RWPE1 (cell line): ENCODE measurements around the gene VAV1.

ENCODE experiments used
- CTCF ChIA-PET: fragments of 350-600 bp; sonication (Branson Sonifier 250); formaldehyde crosslinking; extraction: SDS; loops from one replicate; lab custom pipeline; 2021; lab: Yijun Ruan, JAX
- POLR2A ChIA-PET: fragments of 400-600 bp; formaldehyde crosslinking; extraction: SDS; loops from one replicate; lab custom pipeline; 2020; ENCODE audit warnings: antibody characterized with exemption; ENCODE audit not compliant: low non-redundant PET; lab: Yijun Ruan, JAX
- DNase-seq: peaks from one replicate; pipeline ENCODE4 v3.0.0; 2012; ENCODE audit warnings: low spot score
- H3K27ac ChIP-seq: fragments of 450-650 bp; 2 replicates; pipeline ENCODE4 v1.5.1; 2017
- CTCF ChIP-seq: fragments of 450-650 bp; conservative IDR thresholded peaks from 2 replicates; pipeline ENCODE4 v1.5.1; 2017; ENCODE audit warnings: low read depth, mild to moderate bottlenecking

The VAV1 gene

GRCh38 chr19:6886277-6886897 lies 113.9 kb downstream of the VAV1 start:
- DNase-seq, result no peak
- ChIA-PET POLR2A (no interaction called here), CTCF (no interaction called here)
- TF ChIP-seq CTCF, result no peak
- no peak overlapping the region for H3K27ac ChIP-seq

- ChIA-PET CTCF (no interaction called here), POLR2A (no interaction called here)
- H3K27ac ChIP-seq, result no peak within 1 kb of the TSS
- no peak for DNase-seq
- no peak for TF ChIP-seq CTCF
Measured at GRCh38 chr19:6887316-6887715, 114.8 kb downstream of the VAV1 start, which contains the start of gene ADGRE1. TSS of gene ADGRE1 (plus strand) at chr19:6887579. CDS start at chr19:6887609, 30 bp downstream.

DNA sequence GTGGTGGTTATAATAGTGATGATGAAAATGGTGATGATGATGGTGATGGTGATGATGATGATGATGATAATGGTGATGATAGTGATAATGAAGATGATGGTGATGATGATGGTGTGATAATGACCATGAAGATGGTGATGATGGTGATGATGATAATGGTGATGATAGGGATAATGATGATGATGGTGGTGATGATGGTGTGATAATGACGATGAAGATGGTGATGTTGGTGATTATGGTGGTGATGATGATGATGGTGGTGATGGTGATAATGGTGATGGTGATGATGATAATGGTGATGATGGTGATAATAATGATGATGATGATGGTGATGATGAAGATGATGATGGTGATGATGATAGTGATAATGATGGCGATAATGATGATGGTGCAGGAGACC lies 116.5 kb downstream of the VAV1 start:
- POLR2A ChIA-PET, result interaction anchor here (0.6 kb wide), 1 partner anchor 985 kb away, joined by 3 read pairs; no protein-coding TSS in a partner anchor
- TF ChIP-seq CTCF, result no peak
- no peak overlapping the region for H3K27ac ChIP-seq
- DNase-seq, result no peak
- CTCF ChIA-PET, result interaction anchor here (0.6 kb wide), 1 partner anchor 8 kb away, joined by 3 read pairs; no protein-coding TSS in a partner anchor

DNA sequence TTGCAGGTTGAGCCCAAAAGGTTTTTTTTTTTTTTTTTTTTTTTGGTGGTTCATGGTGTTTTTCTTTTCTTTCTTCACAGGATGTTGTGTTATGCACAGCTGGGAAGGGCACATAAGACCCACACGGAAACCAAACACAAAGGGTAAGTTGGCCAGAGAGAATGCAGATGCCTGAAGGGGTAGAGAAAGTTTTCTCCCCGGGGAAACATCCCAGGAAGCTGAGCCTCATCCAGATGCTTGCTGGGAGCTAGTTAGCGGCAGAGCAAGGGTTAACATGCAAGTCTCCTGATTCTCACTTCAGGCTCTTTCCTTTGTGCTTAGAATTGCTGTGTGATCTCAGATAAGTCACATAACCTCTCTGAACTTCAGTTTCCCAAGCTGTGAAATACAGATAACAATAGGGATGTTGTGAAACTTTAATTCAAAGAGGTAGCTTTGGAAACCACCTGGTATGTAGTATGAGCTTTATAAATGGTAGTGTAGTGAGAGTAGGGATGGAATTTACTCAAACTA lies 117.9 kb downstream of the VAV1 start:
- ChIA-PET CTCF (no interaction called here), POLR2A (no interaction called here)
- no peak overlapping the region for H3K27ac ChIP-seq
- DNase-seq, result no peak
- TF ChIP-seq CTCF, result no peak

- ChIA-PET CTCF (no interaction called here), POLR2A (no interaction called here)
- TF ChIP-seq CTCF, result no peak
- no peak overlapping the region for H3K27ac ChIP-seq
- no peak for DNase-seq
Measured at GRCh38 chr19:6890938-6891337, 118.4 kb downstream of the VAV1 start.

DNA sequence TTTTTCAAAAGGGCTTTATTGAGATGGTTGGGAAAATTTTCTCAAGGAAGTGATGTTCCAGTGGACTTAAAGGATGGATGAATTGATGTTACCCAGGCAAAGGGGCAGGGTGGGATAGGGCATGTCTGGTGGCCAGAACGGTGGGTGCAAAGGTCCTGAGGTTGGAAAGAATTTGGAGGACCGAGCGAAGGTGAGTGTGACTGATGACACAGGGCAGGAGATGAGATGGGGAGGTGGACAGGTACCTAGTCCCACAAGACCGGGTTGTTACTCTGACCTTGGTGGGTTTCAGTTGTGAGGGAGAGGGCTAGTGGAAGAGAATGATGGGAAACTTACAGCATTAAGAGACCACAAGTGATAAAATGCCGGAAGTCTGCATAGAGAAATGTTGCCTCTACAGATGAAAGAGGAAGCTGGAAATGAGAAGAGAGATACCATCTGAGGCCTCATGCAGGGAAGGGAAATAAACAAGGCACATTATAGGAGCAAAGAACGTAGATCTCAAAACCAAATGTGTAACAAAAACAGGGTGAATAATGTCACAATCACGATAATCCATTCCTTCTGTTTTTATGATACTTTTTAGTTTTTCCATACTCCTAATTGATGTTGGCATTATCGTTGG lies 119.4 kb downstream of the VAV1 start:
- DNase-seq, result no peak
- CTCF ChIA-PET, result no interaction called here
- TF ChIP-seq CTCF, result no peak
- POLR2A ChIA-PET, result no interaction called here
- H3K27ac ChIP-seq, result no peak overlapping the region
